NCI-H1105 treated with DMSO at 0.1 percent for 48 hours (cell line): ENCODE measurements around the gene AOPEP.
"Not testable (repeated sequence)": the region's sequence is repeated elsewhere in the genome, so short reads cannot be mapped to it uniquely, and the experiment has no call there.

Experiments used
- DNase-seq: peaks from one replicate; lab custom pipeline; 2025; lab: John Stamatoyannopoulos, UW

The AOPEP gene

DNA sequence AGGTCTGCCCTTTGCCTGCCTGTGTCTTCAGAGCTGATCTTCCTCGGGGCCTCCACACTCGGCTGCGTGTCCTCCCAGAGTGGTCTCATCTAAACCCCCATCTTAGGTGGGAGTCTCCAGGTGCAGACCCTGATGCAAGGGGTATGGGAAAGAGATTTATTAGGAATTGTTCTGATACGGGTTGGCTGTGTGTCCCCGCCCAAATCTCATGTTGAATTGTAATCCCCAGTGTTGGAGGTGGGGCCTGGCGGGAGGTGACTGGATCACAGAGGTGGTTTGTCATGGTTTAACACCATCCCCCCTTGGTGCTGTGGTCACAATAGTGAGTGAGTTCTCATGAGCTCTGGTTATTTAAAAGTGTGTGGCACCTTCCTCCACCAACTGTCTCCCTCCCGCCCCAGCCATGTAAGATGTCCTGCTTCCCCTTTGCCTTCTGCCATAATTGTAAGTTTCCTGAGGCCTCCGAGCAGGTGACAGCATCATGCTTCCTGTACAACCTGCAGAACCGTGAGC is 208.4 kb downstream of the AOPEP start:
- DNase-seq = no peak

DNA sequence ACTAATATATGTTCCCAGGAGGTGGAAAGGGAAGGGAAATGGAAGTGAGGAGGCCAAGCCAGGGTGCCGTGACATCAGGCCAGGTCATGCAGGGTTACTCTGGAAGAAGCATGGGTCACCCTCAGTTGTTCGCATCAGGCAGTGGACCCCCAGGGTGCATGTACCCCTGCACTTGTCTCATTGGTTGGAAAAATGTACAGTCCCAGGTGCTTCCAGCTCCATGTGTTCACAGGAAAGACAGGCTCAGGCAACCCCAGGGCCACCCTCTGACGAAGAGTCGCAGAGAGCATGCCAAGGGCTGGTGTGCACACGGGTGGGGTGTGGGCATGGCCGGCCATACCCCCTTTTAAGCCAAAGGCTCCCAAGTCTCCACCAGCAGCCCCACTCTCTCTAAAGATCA is 208.9 kb downstream of the AOPEP start:
- no peak for DNase-seq

DNA sequence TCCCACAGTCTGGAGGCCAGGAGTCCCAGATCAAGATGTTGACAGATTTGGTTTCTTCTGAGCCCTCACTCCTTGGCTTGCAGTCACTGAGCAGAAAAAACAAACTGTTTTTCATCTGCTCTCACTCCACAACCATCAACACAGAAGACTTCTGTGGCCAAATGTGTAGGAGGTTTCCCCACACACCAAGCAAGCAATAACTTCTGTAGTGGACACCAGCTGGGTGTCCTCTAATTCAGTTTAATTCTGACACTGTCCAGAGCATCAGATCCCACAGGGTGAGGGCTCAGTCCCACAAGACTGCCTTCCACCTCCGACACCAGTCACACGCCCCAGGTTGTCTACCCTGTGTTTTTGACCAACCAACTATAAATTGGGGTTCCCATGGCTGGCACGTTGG is 209.9 kb downstream of the AOPEP start:
- DNase-seq = no peak

DNA sequence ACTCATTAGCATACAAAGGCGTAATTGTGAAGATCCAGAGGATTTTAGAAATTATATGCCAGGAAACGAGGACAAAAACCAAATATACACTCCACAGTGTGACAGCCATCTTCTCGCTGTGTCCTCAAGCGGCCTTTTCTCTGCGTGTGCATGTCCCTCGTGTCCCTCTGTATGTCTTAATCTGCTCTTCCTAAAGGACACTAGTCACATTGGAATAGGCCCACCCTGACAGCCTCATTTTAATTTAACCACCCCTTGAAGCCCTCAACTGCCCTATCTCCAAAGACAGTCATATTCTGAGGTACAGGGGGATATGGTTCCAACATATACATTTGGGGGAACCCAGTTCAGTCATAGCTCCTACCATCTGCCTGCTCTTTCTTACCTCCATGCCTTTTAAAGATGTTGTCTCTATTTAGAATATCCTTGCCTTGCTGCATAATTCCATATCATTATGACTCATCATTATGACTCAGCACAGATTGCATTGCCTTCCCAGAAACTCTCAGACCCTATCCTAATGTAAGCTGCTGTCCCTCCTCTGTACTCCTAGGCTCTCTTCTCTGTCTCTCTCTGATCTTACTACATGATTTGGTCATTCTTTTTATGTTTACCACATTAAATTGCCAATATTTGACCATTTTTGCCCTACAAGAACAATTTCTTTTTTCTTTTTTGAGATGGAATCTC is 210.9 kb downstream of the AOPEP start:
- no peak for DNase-seq

DNA sequence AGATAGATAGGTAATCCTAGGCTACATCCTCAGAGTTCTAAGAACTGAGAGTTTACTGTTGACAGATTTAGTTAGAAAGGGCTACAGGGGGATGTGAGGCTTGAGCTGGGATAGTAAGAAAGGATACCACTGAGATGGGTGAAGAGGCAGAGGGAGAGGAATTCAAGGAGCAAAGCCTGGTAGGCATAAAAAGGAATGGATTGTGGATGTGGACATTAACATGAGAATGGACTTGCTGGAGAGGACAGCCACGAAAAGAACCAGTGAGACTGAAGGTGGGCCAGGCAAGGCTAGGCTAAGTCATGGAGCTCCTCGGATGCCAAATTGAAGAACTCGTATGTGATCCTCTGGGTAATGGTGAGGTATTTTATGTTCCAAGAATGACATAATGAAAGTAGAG is 211.9 kb downstream of the AOPEP start:
- no peak for DNase-seq

DNA sequence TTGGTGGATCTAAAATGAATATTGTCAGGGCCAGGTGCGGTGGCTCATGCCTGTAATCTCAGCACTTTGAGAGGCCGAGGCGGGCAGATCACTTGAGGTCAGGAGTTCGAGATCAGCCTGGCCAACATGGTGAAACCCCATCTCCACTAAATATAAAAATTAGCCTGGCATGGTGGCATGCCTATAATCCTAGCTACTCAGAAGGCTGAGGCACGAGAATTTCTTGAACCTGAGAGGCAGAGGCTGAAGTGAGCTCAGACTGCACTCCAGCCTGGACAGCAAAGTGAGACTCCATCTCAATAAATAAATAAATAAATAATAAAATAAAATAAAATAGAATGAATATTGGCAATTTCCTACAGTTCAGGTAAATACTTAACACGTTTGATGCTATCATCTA is 213.8 kb downstream of the AOPEP start:
- not testable (repeated sequence) for DNase-seq

DNA sequence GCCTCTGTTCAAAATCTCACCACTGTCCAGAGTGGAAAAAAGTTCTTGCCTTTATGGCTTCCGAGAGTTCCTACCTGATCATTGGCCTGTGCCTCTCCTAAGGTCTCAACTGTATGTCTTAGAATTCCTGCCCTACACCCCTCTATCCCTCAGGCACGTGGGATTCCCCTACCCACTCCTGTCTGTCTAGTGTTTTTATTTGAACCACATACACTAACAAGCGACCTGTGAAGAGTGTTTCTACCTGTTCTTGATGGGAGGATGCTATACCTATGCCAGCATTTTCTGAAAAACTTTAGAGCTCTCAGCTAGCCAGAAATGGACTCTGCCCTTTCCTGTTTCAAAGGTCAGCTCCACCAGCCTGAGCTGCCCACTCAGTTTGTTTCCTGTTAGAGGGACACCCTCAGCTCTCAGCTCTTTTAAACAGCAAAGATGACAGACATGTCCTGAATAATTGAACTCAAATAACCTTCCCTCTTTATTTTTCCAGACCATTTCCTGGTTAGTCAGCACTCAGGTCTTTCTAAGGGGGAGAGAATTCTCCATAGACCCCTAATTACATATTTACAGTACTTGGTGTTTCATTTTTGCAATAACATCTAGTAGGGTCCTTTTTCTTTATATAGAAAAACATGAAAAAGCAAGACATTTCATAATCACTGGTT is 214.8 kb downstream of the AOPEP start:
- DNase-seq = no peak

DNA sequence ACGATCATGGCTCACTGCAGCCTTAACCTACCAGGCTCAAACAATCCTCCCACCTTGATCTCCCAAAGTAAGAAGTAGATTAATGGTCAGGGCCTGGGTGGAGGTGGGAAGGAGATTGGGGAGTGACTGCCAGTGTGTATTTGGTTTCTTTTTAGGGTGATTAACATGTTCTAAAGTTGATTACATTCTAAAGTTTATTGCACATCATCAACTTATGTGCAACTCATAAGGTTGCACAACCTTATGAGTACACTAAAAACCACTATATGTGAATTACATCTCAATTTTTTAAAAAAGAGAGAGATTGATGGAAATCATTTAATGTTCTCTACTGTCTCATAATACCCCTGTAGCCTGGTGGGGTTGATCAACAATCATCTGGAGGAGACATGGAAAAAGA is 218.1 kb downstream of the AOPEP start:
- no peak for DNase-seq

DNA sequence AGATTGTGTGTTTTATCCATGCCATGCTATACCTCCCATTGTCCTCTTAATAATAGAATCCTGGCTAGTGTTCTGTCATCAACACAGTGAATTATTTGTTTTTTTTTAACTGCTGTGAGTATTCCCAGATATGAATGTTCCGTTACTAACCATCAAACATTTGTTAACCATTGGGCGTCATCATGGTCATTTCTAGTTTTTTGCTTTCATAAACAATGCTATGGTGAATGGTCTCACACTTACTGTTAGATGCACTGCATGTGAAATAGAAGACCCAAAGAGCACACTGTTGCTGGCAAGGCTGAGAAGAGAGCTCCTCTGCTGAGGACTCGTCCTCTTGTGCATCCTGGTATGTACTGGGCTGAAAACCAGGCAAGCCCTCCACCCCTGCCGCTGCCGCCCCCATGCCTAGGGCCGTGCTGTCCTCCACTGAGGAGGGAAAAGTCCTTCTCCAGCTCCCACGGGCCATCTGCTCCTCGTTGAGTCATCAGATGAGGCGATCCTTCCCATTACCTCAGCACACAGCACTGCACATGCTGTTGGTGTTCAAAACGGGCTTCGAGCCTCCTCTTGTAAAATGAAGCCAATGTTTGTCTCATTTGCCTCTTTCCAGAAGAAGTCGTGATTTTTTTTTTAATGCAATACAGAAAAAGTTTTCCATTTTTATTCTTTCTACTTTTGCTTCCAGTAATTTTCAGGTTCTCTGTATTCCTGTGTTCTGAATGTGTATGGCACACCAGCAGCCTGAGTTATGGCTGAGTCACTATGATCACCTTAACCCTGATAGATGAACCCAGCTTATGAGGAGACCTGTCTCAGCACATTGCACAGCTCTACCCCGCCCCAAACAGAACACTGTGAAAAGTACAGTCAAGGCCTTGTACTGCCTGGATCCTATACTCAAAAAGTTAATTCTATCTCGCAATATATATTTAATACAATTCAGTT is 219.0 kb downstream of the AOPEP start:
- DNase-seq = no peak

DNA sequence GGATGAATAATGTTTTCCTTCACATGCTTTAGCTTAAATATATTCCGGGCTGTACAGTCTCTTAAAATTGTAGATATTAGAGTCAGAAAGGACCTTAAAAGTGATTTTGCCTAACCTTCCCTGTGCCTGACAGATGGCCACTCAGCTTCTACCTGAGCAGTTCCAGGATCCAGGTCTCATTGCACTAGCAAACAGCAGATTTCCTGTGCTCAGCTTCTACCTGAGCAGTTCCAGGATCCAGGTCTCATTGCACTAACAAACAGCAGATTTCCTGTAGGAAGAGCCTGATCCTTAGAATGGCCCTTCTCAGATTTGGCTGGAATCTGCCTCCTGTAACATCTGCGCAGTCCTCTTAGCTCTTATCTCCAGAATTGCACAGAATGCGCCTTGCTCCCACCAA is 219.8 kb downstream of the AOPEP start:
- no peak for DNase-seq

DNA sequence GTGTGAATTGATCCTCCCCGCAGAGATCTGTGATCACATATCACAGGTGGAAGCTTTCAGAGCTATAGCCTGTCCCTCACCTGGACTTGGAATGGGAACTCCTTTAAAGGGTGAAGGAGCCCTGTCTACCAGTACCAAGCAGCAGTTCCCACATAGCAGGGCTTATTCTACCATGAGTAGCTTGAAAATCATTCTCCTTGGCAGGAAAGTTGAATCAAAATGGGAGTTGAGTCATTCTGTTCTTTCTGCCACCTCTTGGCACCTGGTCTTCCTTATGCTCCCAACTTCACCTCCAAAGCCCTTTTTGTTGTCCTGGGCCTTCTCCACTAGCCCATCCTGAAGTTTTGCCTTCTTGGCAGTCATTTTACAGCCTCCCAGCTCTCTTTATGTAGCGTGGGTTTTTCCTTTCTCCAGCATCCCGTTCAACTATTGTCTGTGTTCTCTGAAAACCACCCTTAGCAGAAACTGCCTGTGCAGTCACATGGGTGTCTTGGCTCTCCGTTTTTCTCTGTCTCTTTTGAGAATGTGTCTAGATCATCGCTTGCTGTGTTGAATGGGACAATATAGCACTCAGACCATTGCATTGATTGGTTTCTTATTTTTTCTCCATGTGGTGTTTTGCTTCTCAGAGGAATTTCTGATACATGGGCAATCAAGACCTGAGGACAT is 222.2 kb downstream of the AOPEP start:
- DNase-seq = no peak

DNA sequence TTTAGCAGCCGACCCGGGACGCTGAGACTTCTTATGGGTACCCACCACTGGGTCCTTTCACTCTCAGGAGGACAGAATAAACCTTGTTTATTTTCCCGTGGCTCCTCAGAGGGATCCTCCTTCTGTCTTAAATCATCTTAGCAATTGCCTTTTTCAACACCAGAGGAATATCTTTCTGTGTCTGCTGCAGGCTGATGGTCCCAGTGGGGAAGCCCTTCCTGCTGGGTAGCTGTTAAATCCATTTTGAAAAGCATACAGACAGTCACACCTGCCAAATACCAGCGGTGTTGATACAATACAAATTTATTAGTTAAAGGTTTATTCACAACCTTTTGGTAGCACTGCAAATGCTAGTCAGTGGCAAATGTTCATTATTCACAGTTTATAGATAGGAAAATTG is 222.9 kb downstream of the AOPEP start:
- no peak for DNase-seq

DNA sequence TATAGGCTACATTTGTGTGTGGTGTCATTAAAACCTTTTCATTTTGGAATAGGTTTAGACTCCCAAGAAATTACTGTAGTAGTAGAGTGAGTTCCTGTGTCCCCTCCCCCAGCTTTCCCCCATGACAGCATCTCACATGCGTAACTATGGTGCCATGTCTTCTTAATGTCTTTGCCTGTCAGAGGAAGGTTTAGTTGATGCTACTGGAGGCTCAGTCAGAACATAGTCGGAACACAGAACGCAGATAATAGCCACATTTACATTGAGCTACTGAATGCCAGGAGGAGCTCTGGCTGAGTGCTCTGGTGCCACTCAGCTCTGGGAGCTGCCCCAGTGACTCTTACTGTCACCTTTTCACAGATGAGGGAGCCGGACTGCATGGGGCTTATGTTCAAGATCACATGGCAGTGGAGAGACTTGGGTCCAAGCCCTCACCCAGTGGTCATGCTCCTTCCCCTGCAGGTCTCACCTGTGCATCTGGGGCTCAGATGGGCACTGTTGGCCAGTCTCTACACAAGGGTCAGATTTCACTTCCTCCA is 223.6 kb downstream of the AOPEP start:
- DNase-seq = no peak

DNA sequence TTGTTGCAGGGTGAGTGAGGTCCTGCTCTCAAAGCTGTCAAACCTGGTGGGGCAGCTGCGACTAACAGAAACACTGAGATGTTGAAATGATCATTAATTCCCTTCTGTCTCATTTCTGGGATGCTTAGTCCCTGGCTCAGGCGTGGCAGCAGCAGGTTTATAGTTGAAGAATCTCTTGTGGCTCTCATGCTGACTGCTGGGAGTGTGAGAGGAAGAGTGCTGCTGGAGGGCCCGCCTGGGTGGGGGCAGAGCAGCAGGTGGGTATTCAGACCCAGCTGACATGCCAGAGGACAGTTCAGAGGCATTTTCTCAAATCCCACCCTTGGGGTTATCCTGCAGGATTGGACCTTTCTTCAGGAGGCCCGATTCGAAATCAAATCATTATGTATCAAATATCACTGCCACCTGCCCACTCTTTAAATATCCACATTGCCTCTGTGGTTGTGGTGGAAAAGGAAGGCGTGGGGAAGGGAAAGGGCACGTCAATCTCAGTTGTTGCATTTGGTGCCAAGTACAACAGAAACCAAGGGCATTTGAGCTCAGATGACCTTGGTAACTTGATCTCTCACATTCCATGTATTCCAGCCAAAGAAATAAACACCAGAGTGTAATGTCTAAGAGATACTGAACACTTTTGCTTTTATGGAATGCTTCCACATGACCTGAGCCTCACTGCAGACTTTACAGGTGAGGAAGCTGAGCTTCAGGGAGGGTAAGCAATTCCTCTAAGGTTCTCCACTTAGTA is 224.3 kb downstream of the AOPEP start:
- no peak for DNase-seq

DNA sequence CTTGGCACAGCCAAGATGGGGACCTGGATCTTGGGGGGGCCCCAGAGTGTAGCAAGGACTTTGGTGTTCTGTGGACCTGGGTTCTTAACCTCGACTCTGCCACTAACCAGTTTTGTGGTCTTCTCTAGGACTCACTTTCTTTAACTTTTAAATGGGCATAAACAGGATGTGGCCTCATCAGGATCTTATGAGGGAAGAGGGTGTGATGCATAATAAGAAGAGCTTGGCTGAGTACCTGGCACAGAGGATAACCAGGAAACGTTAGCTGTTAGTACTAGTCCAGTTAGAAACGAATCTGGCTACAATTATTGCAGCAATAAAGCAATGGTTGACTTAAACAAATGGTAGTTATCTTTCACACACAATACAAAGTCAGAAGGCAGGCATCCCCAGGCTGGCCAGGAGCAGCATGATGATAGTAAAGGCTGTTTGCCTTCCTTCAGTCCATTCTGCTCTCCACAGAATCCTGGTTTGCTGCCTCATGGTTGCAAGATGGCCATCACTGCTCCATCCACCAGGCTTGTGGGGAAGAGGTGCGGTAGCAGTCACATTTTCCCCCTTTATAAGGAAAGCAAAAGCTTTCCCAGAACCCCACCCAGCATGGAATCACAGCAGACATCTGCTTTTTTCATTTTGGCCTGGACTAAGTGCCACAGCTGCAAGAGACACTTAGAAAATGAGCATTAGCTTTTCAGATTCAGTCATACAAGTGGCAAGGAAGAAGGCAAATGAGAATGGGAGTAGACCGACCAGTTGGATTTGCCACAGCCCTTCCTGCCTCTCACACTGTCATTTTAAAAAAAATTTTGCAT is 225.0 kb downstream of the AOPEP start:
- no peak for DNase-seq

DNA sequence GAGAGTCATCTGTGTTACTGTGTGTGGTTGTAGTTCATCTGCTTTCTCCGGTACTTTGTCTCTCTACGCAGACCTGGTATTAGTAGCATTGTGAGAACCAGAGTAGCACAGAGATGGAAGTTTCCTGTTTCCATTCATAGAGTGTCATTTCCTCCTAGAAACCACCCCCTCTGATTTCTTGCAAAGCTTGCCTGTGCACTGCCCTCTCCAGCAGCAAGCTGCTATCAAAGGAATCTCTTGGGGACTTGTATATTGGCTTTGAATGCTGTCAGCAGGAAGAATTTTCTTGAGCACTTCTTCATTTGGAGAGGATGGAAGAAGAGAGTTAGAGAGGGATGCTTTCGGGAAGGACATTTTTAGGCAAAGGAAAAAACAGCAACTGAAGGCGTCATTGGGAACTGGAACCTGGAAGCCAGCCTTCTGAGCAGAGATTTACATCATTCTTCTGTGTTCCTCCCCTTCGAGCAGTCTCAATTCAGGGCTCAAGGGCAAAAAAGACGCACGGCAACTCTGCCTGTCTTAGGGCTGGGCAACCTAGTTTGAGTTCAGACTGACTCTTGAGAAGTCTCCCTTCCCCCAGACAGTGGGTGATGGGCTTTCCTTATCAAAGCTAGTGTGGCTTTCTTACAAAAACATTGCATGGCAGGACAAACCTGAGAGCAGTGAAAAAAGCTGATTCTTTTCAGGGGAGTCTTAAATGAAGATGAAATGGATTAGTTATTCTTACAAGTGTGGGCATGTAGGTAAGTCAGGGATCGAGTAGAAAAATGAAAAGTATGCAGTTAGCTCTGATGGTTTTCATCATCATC is 226.3 kb downstream of the AOPEP start:
- no peak for DNase-seq

DNA sequence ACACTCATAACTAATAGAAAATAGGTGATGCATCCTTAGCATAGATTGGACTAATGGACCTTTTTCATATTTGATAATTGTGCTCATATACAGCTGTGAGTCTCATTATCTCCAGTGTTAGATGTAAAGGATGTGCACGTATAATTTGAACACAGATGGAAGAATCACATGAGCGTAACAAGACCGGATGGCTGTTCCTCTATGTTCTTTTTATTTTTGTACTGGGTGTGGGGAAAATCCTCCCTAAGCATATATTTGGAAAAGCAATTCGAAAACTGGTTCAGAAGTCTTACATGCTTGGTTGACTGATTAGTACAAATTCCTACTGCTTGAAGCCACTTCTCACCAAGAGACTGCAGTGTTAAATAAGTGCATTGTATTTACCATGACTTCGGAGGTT is 230.2 kb downstream of the AOPEP start:
- DNase-seq = no peak

DNA sequence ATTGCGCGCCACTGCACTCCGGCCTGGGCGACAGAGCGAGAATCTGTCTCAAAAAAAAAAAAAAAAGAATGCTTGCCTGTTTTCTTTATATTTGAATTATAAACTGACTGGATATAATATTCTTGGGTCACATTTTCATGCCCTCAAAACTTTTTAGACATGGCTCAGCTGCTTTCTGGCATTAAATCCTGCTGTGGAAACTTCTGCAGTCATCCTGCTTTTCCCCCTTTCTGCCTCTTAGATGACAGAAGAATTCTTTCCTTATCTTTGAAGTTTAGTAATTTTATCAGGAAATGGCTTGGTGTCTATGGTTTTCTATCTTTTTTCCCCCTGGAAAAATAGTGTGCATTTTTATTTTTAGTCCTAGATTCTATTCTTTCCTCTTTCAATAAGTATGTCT is 234.5 kb downstream of the AOPEP start:
- no peak for DNase-seq

DNA sequence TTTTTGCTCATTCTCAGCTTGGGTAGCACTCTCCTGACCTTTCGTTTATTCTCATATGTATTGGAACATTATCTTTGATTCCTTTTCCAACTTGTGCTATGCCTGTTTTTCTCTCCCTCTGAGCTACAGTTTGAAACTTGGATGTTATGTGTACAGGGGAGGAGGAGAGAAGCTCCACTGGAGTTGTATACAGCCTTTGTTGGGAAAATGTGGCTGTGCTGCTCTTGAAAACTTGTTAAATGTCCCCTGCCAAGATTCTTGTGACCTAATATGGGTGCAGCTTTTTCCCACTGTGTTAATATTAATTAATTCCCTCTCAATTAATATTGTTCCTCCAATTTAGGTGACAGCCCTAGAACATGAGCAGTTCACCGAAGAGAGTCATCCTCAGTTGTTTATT is 235.4 kb downstream of the AOPEP start:
- no peak for DNase-seq
